Osteoblast (primary cell): ENCODE results near the gene TDRD15. TPM values are rescaled to one million over a fixed set of nuclear protein-coding genes. Genes with fewer than 3 reads are reported as not detected.

ENCODE experiments used
- DNase-seq: peaks from one replicate; pipeline ENCODE4 v3.0.0; 2011; ENCODE audit warnings: low spot score, mixed read lengths; ENCODE audit not compliant: insufficient read length; ENCODE audit errors: missing footprints
- H2AFZ ChIP-seq: 2 replicates; pipeline ENCODE4 v1.6.0; 2011; ENCODE audit warnings: mild to moderate bottlenecking, low read length
- H3K27ac ChIP-seq: 2 replicates; pipeline ENCODE4 v1.5.1; 2011; ENCODE audit warnings: mild to moderate bottlenecking, low read depth, low read length, moderate library complexity
- H3K27me3 ChIP-seq: 2 replicates; pipeline ENCODE4 v1.6.0; 2012; ENCODE audit warnings: mild to moderate bottlenecking, control low read depth, inconsistent platforms, low read length, moderate library complexity; ENCODE audit not compliant: insufficient read depth
- H3K36me3 ChIP-seq: 2 replicates; pipeline ENCODE4 v1.5.1; 2011; ENCODE audit warnings: mild to moderate bottlenecking, low read length, control low read depth, moderate library complexity; ENCODE audit not compliant: insufficient read depth
- H3K4me1 ChIP-seq: 2 replicates; pipeline ENCODE4 v1.5.1; 2011; ENCODE audit warnings: mild to moderate bottlenecking, low read length, control low read depth, moderate library complexity; ENCODE audit not compliant: insufficient read depth
- H3K4me2 ChIP-seq: 2 replicates; pipeline ENCODE4 v1.6.0; 2011; ENCODE audit warnings: mild to moderate bottlenecking, low read length; ENCODE audit not compliant: insufficient read depth
- H3K4me3 ChIP-seq: fragments of 200-600 bp; sonication (generic); 3 replicates; pipeline ENCODE4 v1.5.1; 2012; ENCODE audit warnings: mild to moderate bottlenecking, low read length, inconsistent platforms; ENCODE audit not compliant: insufficient read depth
- H3K79me2 ChIP-seq: 2 replicates; pipeline ENCODE4 v1.6.0; 2012; ENCODE audit warnings: mild to moderate bottlenecking, low read length, control low read depth, inconsistent platforms; ENCODE audit not compliant: insufficient read depth
- H3K9me3 ChIP-seq: 2 replicates; pipeline ENCODE4 v1.5.1; 2011; ENCODE audit warnings: low read depth, low read length, control low read depth
- H4K20me1 ChIP-seq: 2 replicates; pipeline ENCODE4 v1.6.0; 2012; ENCODE audit warnings: mild to moderate bottlenecking, low read length, control low read depth; ENCODE audit not compliant: insufficient read depth
- CTCF ChIP-seq: IDR thresholded peaks from 2 replicates; pipeline ENCODE4 v1.5.1; 2011; ENCODE audit warnings: mild to moderate bottlenecking, low read depth, low read length, moderate library complexity; ENCODE audit errors: extremely low read depth
- total RNA-seq: library from RNA; depleted of rRNA; stranded (reverse); fragments of >200 nt; gene quantifications from 2 replicates; pipeline ENCODE4 v1.2.3, GENCODE V29; 2012

Gene TDRD15
- total RNA-seq, 1 donor, result not detected

GRCh38 chr2:21163213-21163612 lies 39.4 kb downstream of the TDRD15 start:
- H3K27ac ChIP-seq, result no peak overlapping the region
- H3K9me3 ChIP-seq, result no peaks in the 10 kb centered on the region
- H3K4me3 ChIP-seq, result no peak overlapping the region
- H2AFZ ChIP-seq, result no peak overlapping the region
- H3K36me3 ChIP-seq, result no peaks in the 10 kb centered on the region
- no peaks in the 10 kb centered on the region for H3K4me1 ChIP-seq
- H3K79me2 ChIP-seq, result no peaks in the 10 kb centered on the region
- H3K4me2 ChIP-seq, result no peak overlapping the region
- no peaks in the 10 kb centered on the region for H4K20me1 ChIP-seq
- H3K27me3 ChIP-seq, result no peaks in the 10 kb centered on the region
- no peak for DNase-seq
- no peak for TF ChIP-seq CTCF

- Histone ChIP-seq H4K20me1 (no peaks in the 10 kb centered on the region), H2AFZ (no peak overlapping the region), H3K4me1 (no peaks in the 10 kb centered on the region), H3K4me3 (no peak overlapping the region), H3K27me3 (no peaks in the 10 kb centered on the region), H3K27ac (no peak overlapping the region), H3K4me2 (no peak overlapping the region), H3K9me3 (no peaks in the 10 kb centered on the region), H3K79me2 (no peaks in the 10 kb centered on the region), H3K36me3 (no peaks in the 10 kb centered on the region)
- no peak for TF ChIP-seq CTCF
- peak; percentile 47 for DNase-seq
Measured at GRCh38 chr2:21165350-21165749, 41.6 kb downstream of the TDRD15 start.

- H3K4me3 ChIP-seq, result no peak overlapping the region
- no peaks in the 10 kb centered on the region for H3K4me1 ChIP-seq
- no peak overlapping the region for H3K27ac ChIP-seq
- no peaks in the 10 kb centered on the region for H4K20me1 ChIP-seq
- DNase-seq, result no peak
- TF ChIP-seq CTCF, result no peak
- no peaks in the 10 kb centered on the region for H3K27me3 ChIP-seq
- no peak overlapping the region for H2AFZ ChIP-seq
- no peak overlapping the region for H3K4me2 ChIP-seq
- H3K36me3 ChIP-seq, result no peaks in the 10 kb centered on the region
- H3K9me3 ChIP-seq, result no peaks in the 10 kb centered on the region
- H3K79me2 ChIP-seq, result no peaks in the 10 kb centered on the region
Measured at GRCh38 chr2:21175895-21176646, 52.3 kb downstream of the TDRD15 start.

GRCh38 chr2:21181957-21182356 lies 58.2 kb downstream of the TDRD15 start:
- Histone ChIP-seq H3K4me1 (no peaks in the 10 kb centered on the region), H3K4me3 (no peak overlapping the region), H2AFZ (no peak overlapping the region), H4K20me1 (no peaks in the 10 kb centered on the region), H3K36me3 (no peaks in the 10 kb centered on the region), H3K79me2 (no peaks in the 10 kb centered on the region), H3K27me3 (no peaks in the 10 kb centered on the region), H3K27ac (no peak overlapping the region), H3K9me3 (no peaks in the 10 kb centered on the region), H3K4me2 (no peak overlapping the region)
- no peak for DNase-seq
- no peak for TF ChIP-seq CTCF
